HepG2 (cell line): Measurements from ENCODE around the gene PTPRF. TPM values are rescaled to one million over a fixed set of nuclear protein-coding genes. Genes with fewer than 3 reads are reported as not detected.

ENCODE experiments used
- ADNP ChIP-seq: sonication (generic); formaldehyde crosslinking; IDR thresholded peaks from 2 replicates; pipeline ENCODE4 v1.4.0; 2020; ENCODE audit warnings: missing genetic modification reagents
- ARID3A ChIP-seq: IDR thresholded peaks from 2 replicates; pipeline ENCODE4 v1.6.1; 2012; ENCODE audit warnings: low read depth, low read length, improper control_type of control experiment
- CC2D1A ChIP-seq: sonication (generic); formaldehyde crosslinking; IDR thresholded peaks from 2 replicates; pipeline ENCODE4 v1.8.1; 2023; ENCODE audit warnings: mild to moderate bottlenecking, missing genetic modification reagents
- CREB1 ChIP-seq, 2 experiments: fragments of 450-650 bp in 1 of 2; IDR thresholded peaks; 2 replicates each; pipeline ENCODE4 v1.6.1; 2016 to 2017; ENCODE audit warnings: control low read depth in 1 of 2, mild to moderate bottlenecking in 1 of 2, missing compliant biosample characterization in 1 of 2, missing genetic modification characterization in 1 of 2
- E2F5 ChIP-seq: sonication (generic); formaldehyde crosslinking; conservative IDR thresholded peaks from 2 replicates; pipeline ENCODE4 v1.4.0; 2020; ENCODE audit warnings: missing genetic modification reagents
- GATAD2A ChIP-seq: IDR thresholded peaks from 2 replicates; pipeline ENCODE4 v1.6.1; 2016
- HIVEP1 ChIP-seq: sonication (generic); formaldehyde crosslinking; IDR thresholded peaks from 2 replicates; pipeline ENCODE4 v1.4.0; 2020; ENCODE audit warnings: mild to moderate bottlenecking, missing genetic modification reagents
- HNRNPK ChIP-seq: fragments of 200-400 bp; formaldehyde crosslinking; IDR thresholded peaks from 2 replicates; pipeline ENCODE4 v1.6.1; 2018; ENCODE audit warnings: low read length, low read depth, moderate library complexity, mild to moderate bottlenecking; ENCODE audit not compliant: poor library complexity, severe bottlenecking
- HNRNPLL ChIP-seq: fragments of 200-400 bp; formaldehyde crosslinking; IDR thresholded peaks from 2 replicates; pipeline ENCODE4 v1.6.1; 2017; ENCODE audit warnings: mild to moderate bottlenecking, low read depth, low read length; ENCODE audit not compliant: poor library complexity, severe bottlenecking
- HOXD1 ChIP-seq: sonication (generic); formaldehyde crosslinking; IDR thresholded peaks from 2 replicates; pipeline ENCODE4 v1.5.0; 2020; ENCODE audit warnings: missing genetic modification reagents
- JUNB ChIP-seq: sonication (generic); formaldehyde crosslinking; IDR thresholded peaks from 2 replicates; pipeline ENCODE4 v1.8.0; 2022; ENCODE audit warnings: missing genetic modification reagents, mild to moderate bottlenecking, borderline replicate concordance
- KDM4B ChIP-seq: sonication (generic); formaldehyde crosslinking; IDR thresholded peaks from 2 replicates; pipeline ENCODE4 v1.4.0; 2020; ENCODE audit warnings: missing genetic modification reagents
- MYNN ChIP-seq: sonication (generic); formaldehyde crosslinking; IDR thresholded peaks from 2 replicates; pipeline ENCODE4 v1.4.0; 2020; ENCODE audit warnings: mild to moderate bottlenecking, low read depth, missing genetic modification reagents
- PRMT3 ChIP-seq: sonication (generic); formaldehyde crosslinking; IDR thresholded peaks from 2 replicates; pipeline ENCODE4 v1.8.1; 2022; ENCODE audit warnings: low read depth, mild to moderate bottlenecking, moderate library complexity, missing genetic modification reagents, borderline replicate concordance
- SP2 ChIP-seq: sonication (generic); formaldehyde crosslinking; IDR thresholded peaks from 2 replicates; pipeline ENCODE4 v1.5.1; 2020; ENCODE audit warnings: mild to moderate bottlenecking, missing genetic modification reagents
- SP4 ChIP-seq: sonication (generic); formaldehyde crosslinking; IDR thresholded peaks from 2 replicates; pipeline ENCODE4 v1.8.1; 2023; ENCODE audit warnings: mild to moderate bottlenecking, missing genetic modification reagents
- TCF7 ChIP-seq: sonication (generic); IDR thresholded peaks from 2 replicates; pipeline ENCODE4 v1.6.1; 2016; ENCODE audit warnings: antibody characterized with exemption, low read depth
- TEF ChIP-seq: sonication (generic); formaldehyde crosslinking; IDR thresholded peaks from 2 replicates; pipeline ENCODE4 v1.5.0; 2020; ENCODE audit warnings: missing genetic modification reagents
- WIZ ChIP-seq: sonication (generic); formaldehyde crosslinking; IDR thresholded peaks from 2 replicates; pipeline ENCODE4 v1.5.1; 2020; ENCODE audit warnings: mild to moderate bottlenecking, missing genetic modification reagents
- YY1 ChIP-seq: IDR thresholded peaks from 2 replicates; pipeline ENCODE4 v1.6.1; 2011; ENCODE audit warnings: low read length, low read depth, moderate library complexity, mild to moderate bottlenecking; ENCODE audit not compliant: insufficient read depth, insufficient replicate concordance
- ZFP37 ChIP-seq: sonication (generic); formaldehyde crosslinking; IDR thresholded peaks from 2 replicates; pipeline ENCODE4 v1.4.0; 2020; ENCODE audit warnings: missing genetic modification reagents, borderline replicate concordance
- ZMYM4 ChIP-seq: sonication (generic); formaldehyde crosslinking; IDR thresholded peaks from 2 replicates; pipeline ENCODE4 v1.8.1; 2023; ENCODE audit warnings: mild to moderate bottlenecking, missing genetic modification reagents
- ZNF121 ChIP-seq: sonication (generic); formaldehyde crosslinking; IDR thresholded peaks from 2 replicates; pipeline ENCODE4 v1.5.0; 2020; ENCODE audit warnings: mild to moderate bottlenecking, missing genetic modification reagents
- ZNF260 ChIP-seq: sonication (generic); formaldehyde crosslinking; IDR thresholded peaks from 2 replicates; pipeline ENCODE4 v1.4.0; 2020; ENCODE audit warnings: missing genetic modification reagents, low read depth, mild to moderate bottlenecking, borderline replicate concordance
- ZNF34 ChIP-seq: sonication (generic); formaldehyde crosslinking; IDR thresholded peaks from 2 replicates; pipeline ENCODE4 v1.4.0; 2020; ENCODE audit warnings: mild to moderate bottlenecking, missing genetic modification reagents, borderline replicate concordance
- ZNF460 ChIP-seq: sonication (generic); formaldehyde crosslinking; IDR thresholded peaks from 2 replicates; pipeline ENCODE4 v1.5.1; 2020; ENCODE audit warnings: missing genetic modification reagents, mild to moderate bottlenecking, borderline replicate concordance
- ZNF607 ChIP-seq: sonication (generic); formaldehyde crosslinking; IDR thresholded peaks from 2 replicates; pipeline ENCODE4 v1.5.1; 2020; ENCODE audit warnings: missing genetic modification reagents, mild to moderate bottlenecking, borderline replicate concordance
- ZNF703 ChIP-seq: sonication (generic); formaldehyde crosslinking; IDR thresholded peaks from 2 replicates; pipeline ENCODE4 v1.5.1; 2020; ENCODE audit warnings: missing genetic modification reagents, mild to moderate bottlenecking, moderate library complexity, borderline replicate concordance
- ZNF782 ChIP-seq: sonication (generic); formaldehyde crosslinking; IDR thresholded peaks from 2 replicates; pipeline ENCODE4 v1.4.0; 2020; ENCODE audit warnings: missing genetic modification reagents, mild to moderate bottlenecking, borderline replicate concordance
- polyA plus RNA-seq, 8 experiments: library from polyadenylated mRNA; depleted of rRNA in 3 of 8; stranded (reverse) in 7 of 8; unstranded in 1 of 8; fragments of >200 nt; fragmentation: Illumina TruSeq in 4 of 8; extraction: Trizol in 4 of 8; gene quantifications; 2 replicates each; pipeline versions ENCODE4 v1.2.1 to v1.2.3, GENCODE V29; 2011 to 2016; ENCODE audit warnings: low read depth in 4 of 8, missing spikeins in 1 of 8, mixed read lengths in 1 of 8; ENCODE audit not compliant: insufficient read depth in 1 of 8
- total RNA-seq, 5 experiments: library from RNA; depleted of rRNA; stranded (reverse); fragments of >200 nt; fragmentation: Illumina TruSeq; extraction: Trizol; gene quantifications; 2 replicates each; pipeline ENCODE4 v1.2.3, GENCODE V29; 2016; ENCODE audit warnings: low read depth in 1 of 5

Gene PTPRF
- total and polyA plus RNA-seq, 2 of the 13 experiments (the other 11 are each of a cell fraction or from before 2014, with no cell fraction given) = 55.9 to 167 TPM

GRCh38 chr1:43545695-43546387 lies 15.2 kb downstream of the PTPRF start (continued):
- TF ChIP-seq E2F5 (CRISPR knock-in tag) = no peak
- TF ChIP-seq GATAD2A (CRISPR knock-in tag) = peak; percentile 58
- TF ChIP-seq HOXD1 (CRISPR knock-in tag) = no peak
- no peak for TF ChIP-seq HNRNPLL
- no peak; the same call in 1 of the 2 replicates for TF ChIP-seq ZNF121 (CRISPR knock-in tag)
- no peak; the same call in 1 of the 2 replicates for TF ChIP-seq KDM4B (CRISPR knock-in tag)
- TF ChIP-seq ZNF34 (CRISPR knock-in tag) = no peak
- no peak for TF ChIP-seq HNRNPK
- no peak for TF ChIP-seq CREB1 (IDR thresholded peaks at IDR 0.05)
- peak; percentile 74 for TF ChIP-seq CREB1 (CRISPR knock-in tag; IDR thresholded peaks at IDR 0.05)
- no peak for TF ChIP-seq ZNF260 (CRISPR knock-in tag)
- TF ChIP-seq TEF = no peak
- no peak for TF ChIP-seq ZNF607 (CRISPR knock-in tag)
- peak; percentile 89 for TF ChIP-seq SP4 (CRISPR knock-in tag)
- 0 out of 2 replicates have a peak, but pooled peaks have one; percentile 69 for TF ChIP-seq MYNN
- TF ChIP-seq TCF7 = no peak
- no peak; the same call in 1 of the 2 replicates for TF ChIP-seq CC2D1A
- peak; percentile 66; the same call in 1 of the 2 replicates for TF ChIP-seq ARID3A
- no peak for TF ChIP-seq ZNF460 (CRISPR knock-in tag)
- TF ChIP-seq JUNB (CRISPR knock-in tag) = no peak
- 0 out of 2 replicates have a peak, but pooled peaks have one; percentile 11 for TF ChIP-seq ZNF782
- TF ChIP-seq ZFP37 (CRISPR knock-in tag) = no peak
- no peak for TF ChIP-seq HIVEP1 (CRISPR knock-in tag)
- TF ChIP-seq ZMYM4 = peak; percentile 33
- peak; percentile 79 for TF ChIP-seq SP2 (CRISPR knock-in tag)
- no peak for TF ChIP-seq ZNF703 (CRISPR knock-in tag)
- no peak for TF ChIP-seq ADNP (CRISPR knock-in tag)
- no peak for TF ChIP-seq PRMT3
- no peak for TF ChIP-seq WIZ
- peak; percentile 20 for TF ChIP-seq YY1
